GM23248 (cell line): ENCODE measurements around the gene MCF2L. TPM values are rescaled to one million over a fixed set of nuclear protein-coding genes. Genes with fewer than 3 reads are reported as not detected.

Source experiments
- DNase-seq: peaks from one replicate; pipeline ENCODE4 v3.0.0-alpha.2; 2015
- H2AFZ ChIP-seq: fragments of 200-600 bp; sonication (generic); 2 replicates; pipeline ENCODE4 v1.6.1; 2016; ENCODE audit warnings: antibody characterized with exemption
- H3F3A ChIP-seq: fragments of 200-600 bp; sonication (generic); 2 replicates; pipeline ENCODE4 v1.6.1; 2016; ENCODE audit warnings: mild to moderate bottlenecking, antibody characterized with exemption, mixed run types; ENCODE audit not compliant: insufficient read depth
- H3K27ac ChIP-seq: fragments of 200-600 bp; sonication (generic); 2 replicates; pipeline ENCODE4 v1.5.1; 2016; ENCODE audit warnings: mild to moderate bottlenecking
- H3K27me3 ChIP-seq: fragments of 200-600 bp; sonication (generic); replicated peaks from 2 replicates; pipeline ENCODE4 v1.6.1; 2016; ENCODE audit warnings: mild to moderate bottlenecking; ENCODE audit not compliant: insufficient read depth
- H3K36me3 ChIP-seq: fragments of 200-600 bp; sonication (generic); 2 replicates; pipeline ENCODE4 v1.6.1; 2016; ENCODE audit warnings: low read depth, mild to moderate bottlenecking
- H3K4me1 ChIP-seq: fragments of 200-600 bp; sonication (generic); 2 replicates; pipeline ENCODE4 v1.6.1; 2016; ENCODE audit warnings: mild to moderate bottlenecking; ENCODE audit not compliant: insufficient read depth
- H3K4me2 ChIP-seq: fragments of 200-600 bp; sonication (generic); one replicate; pipeline ENCODE4 v1.6.1; 2016; ENCODE audit warnings: mild to moderate bottlenecking; ENCODE audit not compliant: unreplicated experiment
- H3K4me3 ChIP-seq: fragments of 200-600 bp; sonication (generic); 2 replicates; pipeline ENCODE4 v1.5.1; 2016; ENCODE audit warnings: mild to moderate bottlenecking
- H3K79me2 ChIP-seq: fragments of 200-600 bp; sonication (generic); 2 replicates; pipeline ENCODE4 v1.6.1; 2016; ENCODE audit warnings: mild to moderate bottlenecking; ENCODE audit not compliant: insufficient read depth
- H3K9ac ChIP-seq: fragments of 200-600 bp; sonication (generic); 2 replicates; pipeline ENCODE4 v1.6.1; 2016; ENCODE audit warnings: mild to moderate bottlenecking
- H3K9me2 ChIP-seq: fragments of 200-600 bp; sonication (generic); 2 replicates; pipeline ENCODE4 v1.6.1; 2016; ENCODE audit warnings: mixed run types, mild to moderate bottlenecking, moderate library complexity; ENCODE audit not compliant: insufficient read depth
- H3K9me3 ChIP-seq: fragments of 200-600 bp; sonication (generic); one replicate; pipeline ENCODE4 v1.6.1; 2017; ENCODE audit warnings: low read depth
- H4K20me1 ChIP-seq: fragments of 200-600 bp; sonication (generic); 2 replicates; pipeline ENCODE4 v1.6.0; 2016; ENCODE audit not compliant: insufficient read depth
- EZH2 ChIP-seq: fragments of 200-600 bp; sonication (generic); IDR thresholded peaks from 2 replicates; pipeline ENCODE4 v1.6.1; 2018; ENCODE audit warnings: antibody characterized with exemption, mild to moderate bottlenecking; ENCODE audit not compliant: insufficient read depth, poor library complexity, severe bottlenecking
- EZH2phosphoT487 ChIP-seq: fragments of 200-600 bp; sonication (generic); IDR thresholded peaks from 2 replicates; pipeline ENCODE4 v1.6.1; 2018; ENCODE audit warnings: antibody characterized with exemption, moderate library complexity, mild to moderate bottlenecking, low read depth; ENCODE audit not compliant: insufficient read depth
- WGBS, 2 experiments: methylation state at CpG; one replicate each; pipeline ENCODE4 v1.1.6; 2015 to 2017; ENCODE audit warnings: low lambda C conversion rate in 2 of 2, low coverage in 1 of 2; ENCODE audit errors: missing lambda C conversion rate in 2 of 2; 5-methylcytosine and 5-hydroxymethylcytosine counted together
- in situ Hi-C: fragments of 300-500 bp; cut with MboI; formaldehyde crosslinking; loops from 2 replicates; pipeline ENCODE4 v1.15.0; 2020
- polyA plus RNA-seq: library from polyadenylated mRNA; unstranded; fragments of >200 nt; fragmentation: Nextera tagmentation; extraction: Ambion mirVana; gene quantifications from 2 replicates; pipeline ENCODE4 v1.2.1, GENCODE V29; 2016
- total RNA-seq: library from RNA; depleted of rRNA; stranded (reverse); fragments of >200 nt; shearing (Covaris generic); gene quantifications from 2 replicates; pipeline ENCODE4 v1.2.3, GENCODE V29; 2014

The MCF2L gene
- total and polyA plus RNA-seq, 2 experiments from 2014 or later, result not detected

GRCh38 chr13:112942689-112943308 lies 26.2 kb upstream of the MCF2L start:
- WGBS, 2 experiments, result 1 to 6% methylated on average over 11 to 18 of the region's 18 CpGs
- TF ChIP-seq EZH2phosphoT487, result no peak
- no peak for TF ChIP-seq EZH2
- no peak overlapping the region for H3K9ac ChIP-seq

GRCh38 chr13:112943309-112944125 lies 25.5 kb upstream of the MCF2L start:
- Histone ChIP-seq H3K36me3 (no peaks in the 10 kb centered on the region), H3F3A (no peaks in the 10 kb centered on the region), H2AFZ (peak overlapping the region; percentile 91), H3K9me3 (no peaks in the 10 kb centered on the region), H3K4me3 (peak overlapping the region; percentile 69), H3K4me2 (peak overlapping the region; percentile 57), H3K27ac (no peak overlapping the region), H3K27me3 (peaks cover 13% of the 10 kb centered on the region), H3K79me2 (no peaks in the 10 kb centered on the region), H3K9ac (no peak overlapping the region), H3K9me2 (no peaks in the 10 kb centered on the region), H3K4me1 (0 out of 2 replicates have a peak, but pooled peaks cover 3% of the 10 kb centered on the region), H4K20me1 (no peaks in the 10 kb centered on the region)
- TF ChIP-seq EZH2 (no peak), EZH2phosphoT487 (no peak)
- in situ Hi-C loops, result loop anchor here (25.0 kb wide), 1 partner anchor 444 kb away; no protein-coding TSS in a partner anchor
- 1 to 3% methylated on average over 56 to 60 of the region's 81 CpGs for WGBS, 2 experiments
- DNase-seq, result peak; percentile 52

More at GRCh38 chr13:112942689-112943308, 26.2 kb upstream of the MCF2L start:
- Histone ChIP-seq H3K4me3 (peak overlapping the region; percentile 69), H3K27ac (no peak overlapping the region), H3K36me3 (no peaks in the 10 kb centered on the region), H3K4me2 (peak overlapping the region; percentile 57), H3K79me2 (no peaks in the 10 kb centered on the region), H2AFZ (peak overlapping the region; percentile 91), H3K9me3 (no peaks in the 10 kb centered on the region), H3K27me3 (peaks cover 9% of the 10 kb centered on the region), H4K20me1 (no peaks in the 10 kb centered on the region), H3F3A (no peaks in the 10 kb centered on the region), H3K4me1 (0 out of 2 replicates have a peak, but pooled peaks cover 3% of the 10 kb centered on the region), H3K9me2 (no peaks in the 10 kb centered on the region)
- in situ Hi-C loops, result loop anchor here (25.0 kb wide), 1 partner anchor 445 kb away; no protein-coding TSS in a partner anchor
- DNase-seq, result peak; percentile 95

GRCh38 chr13:112947796-112948195 lies 21.2 kb upstream of the MCF2L start:
- no peaks in the 10 kb centered on the region for H3K9me3 ChIP-seq
- no peaks in the 10 kb centered on the region for H3K36me3 ChIP-seq
- TF ChIP-seq EZH2 (no peak), EZH2phosphoT487 (no peak)
- H2AFZ ChIP-seq, result no peak overlapping the region
- H3K4me3 ChIP-seq, result no peak overlapping the region
- H3K27me3 ChIP-seq, result peaks cover 56% of the 10 kb centered on the region
- no peak overlapping the region for H3K9ac ChIP-seq
- H3F3A ChIP-seq, result no peaks in the 10 kb centered on the region
- 0 out of 2 replicates have a peak, but pooled peaks cover 3% of the 10 kb centered on the region for H3K9me2 ChIP-seq
- H3K4me2 ChIP-seq, result no peak overlapping the region
- no peaks in the 10 kb centered on the region for H4K20me1 ChIP-seq
- H3K27ac ChIP-seq, result no peak overlapping the region
- H3K79me2 ChIP-seq, result no peaks in the 10 kb centered on the region
- in situ Hi-C loops, result loop anchor here (25.0 kb wide), 1 partner anchor 440 kb away; no protein-coding TSS in a partner anchor
- 66 to 69% methylated on average over 4 of the region's 4 CpGs for WGBS, 2 experiments
- DNase-seq, result no peak
- H3K4me1 ChIP-seq, result 0 out of 2 replicates have a peak, but pooled peaks cover 3% of the 10 kb centered on the region

GRCh38 chr13:112951674-112952371 lies 17.2 kb upstream of the MCF2L start:
- in situ Hi-C loops, result no loop called here
- no peak overlapping the region for H3K4me3 ChIP-seq
- H3K36me3 ChIP-seq, result no peaks in the 10 kb centered on the region
- 0 out of 2 replicates have a peak, but pooled peaks cover 3% of the 10 kb centered on the region for H3K9me2 ChIP-seq
- DNase-seq, result no peak
- no peaks in the 10 kb centered on the region for H3F3A ChIP-seq
- no peak overlapping the region for H3K9ac ChIP-seq
- peaks cover 65% of the 10 kb centered on the region for H3K27me3 ChIP-seq
- H3K4me2 ChIP-seq, result no peak overlapping the region
- no peaks in the 10 kb centered on the region for H3K4me1 ChIP-seq
- no peaks in the 10 kb centered on the region for H3K9me3 ChIP-seq
- WGBS, 2 experiments, result 44 to 45% methylated on average over 9 of the region's 9 CpGs
- H2AFZ ChIP-seq, result no peak overlapping the region
- TF ChIP-seq EZH2phosphoT487 (no peak), EZH2 (no peak)
- no peaks in the 10 kb centered on the region for H4K20me1 ChIP-seq
- no peaks in the 10 kb centered on the region for H3K79me2 ChIP-seq
- H3K27ac ChIP-seq, result no peak overlapping the region
